OCI-LY1 (cell line): ENCODE measurements around the gene DCC.

ENCODE experiments used
- H2AFZ ChIP-seq: fragments of 200-600 bp; sonication (generic), shearing (Covaris generic); 2 replicates; pipeline ENCODE4 v1.6.0; 2014; ENCODE audit warnings: antibody characterized with exemption, mild to moderate bottlenecking, low read length
- H3F3A ChIP-seq: fragments of 200-600 bp; sonication (generic), shearing (Covaris generic); 2 replicates; pipeline ENCODE4 v1.6.0; 2014; ENCODE audit warnings: mild to moderate bottlenecking, antibody characterized with exemption, low read length, moderate library complexity; ENCODE audit not compliant: insufficient read depth
- H3K27ac ChIP-seq: fragments of 200-600 bp; sonication (generic); 2 replicates; pipeline ENCODE4 v1.5.1; 2014; ENCODE audit warnings: low read length, mixed run types, mild to moderate bottlenecking, low read depth; ENCODE audit not compliant: poor library complexity, severe bottlenecking
- H3K27me3 ChIP-seq: fragments of 200-600 bp; sonication (generic); 2 replicates; pipeline ENCODE4 v1.6.0; 2014; ENCODE audit warnings: antibody characterized with exemption, mild to moderate bottlenecking, low read length, moderate library complexity; ENCODE audit not compliant: insufficient read depth
- H3K36me3 ChIP-seq: fragments of 200-600 bp; sonication (generic); 2 replicates; pipeline ENCODE4 v1.6.1; 2014; ENCODE audit warnings: mild to moderate bottlenecking, antibody characterized with exemption, low read length, moderate library complexity, mixed read lengths; ENCODE audit not compliant: insufficient read depth
- H3K4me1 ChIP-seq: fragments of 200-600 bp; sonication (generic); 2 replicates; pipeline ENCODE4 v1.5.1; 2014; ENCODE audit warnings: mild to moderate bottlenecking, low read length, moderate library complexity; ENCODE audit not compliant: insufficient read depth, severe bottlenecking
- H3K4me2 ChIP-seq: fragments of 200-600 bp; sonication (generic), shearing (Covaris generic); 2 replicates; pipeline ENCODE4 v1.6.1; 2014; ENCODE audit warnings: low read length
- H3K4me3 ChIP-seq: fragments of 200-600 bp; sonication (generic); 2 replicates; pipeline ENCODE4 v1.5.1; 2014; ENCODE audit warnings: low read length, low read depth, mild to moderate bottlenecking, mixed read lengths; ENCODE audit not compliant: poor library complexity, severe bottlenecking
- H3K79me2 ChIP-seq: fragments of 200-600 bp; shearing (Covaris generic); 2 replicates; pipeline ENCODE4 v1.6.1; 2016; ENCODE audit warnings: mixed run types, low read length, mixed read lengths; ENCODE audit not compliant: insufficient read depth
- H3K9ac ChIP-seq: fragments of 200-600 bp; sonication (generic), shearing (Covaris generic); 2 replicates; pipeline ENCODE4 v1.6.1; 2014; ENCODE audit warnings: mild to moderate bottlenecking, low read length, mixed read lengths
- H3K9me2 ChIP-seq: fragments of 200-600 bp; sonication (generic), shearing (Covaris generic); 2 replicates; pipeline ENCODE4 v1.6.1; 2014; ENCODE audit warnings: low read depth, mild to moderate bottlenecking, low read length, mixed read lengths
- H3K9me3 ChIP-seq: fragments of 200-600 bp; shearing (Covaris generic); 2 replicates; pipeline ENCODE4 v1.6.1; 2014; ENCODE audit warnings: low read length, mixed read lengths
- H4K20me1 ChIP-seq: fragments of 200-600 bp; sonication (generic), shearing (Covaris generic); 2 replicates; pipeline ENCODE4 v1.6.0; 2016; ENCODE audit warnings: mild to moderate bottlenecking, low read length; ENCODE audit not compliant: insufficient read depth
- EZH2 ChIP-seq: fragments of 200-600 bp; sonication (generic), shearing (Covaris generic); IDR thresholded peaks from 2 replicates; pipeline ENCODE4 v1.8.0; 2017; ENCODE audit warnings: borderline replicate concordance, mixed run types, mild to moderate bottlenecking, antibody characterized with exemption, low read length, moderate library complexity, mixed read lengths
- TF ChIP-seq, protein P1 (sequence below): fragments of 200-600 bp; sonication (generic), shearing (Covaris generic); IDR thresholded peaks from 2 replicates; pipeline ENCODE4 v1.5.1; 2017; ENCODE audit warnings: mild to moderate bottlenecking, antibody characterized with exemption, low read length, moderate library complexity, mixed read lengths

The DCC gene

DNA sequence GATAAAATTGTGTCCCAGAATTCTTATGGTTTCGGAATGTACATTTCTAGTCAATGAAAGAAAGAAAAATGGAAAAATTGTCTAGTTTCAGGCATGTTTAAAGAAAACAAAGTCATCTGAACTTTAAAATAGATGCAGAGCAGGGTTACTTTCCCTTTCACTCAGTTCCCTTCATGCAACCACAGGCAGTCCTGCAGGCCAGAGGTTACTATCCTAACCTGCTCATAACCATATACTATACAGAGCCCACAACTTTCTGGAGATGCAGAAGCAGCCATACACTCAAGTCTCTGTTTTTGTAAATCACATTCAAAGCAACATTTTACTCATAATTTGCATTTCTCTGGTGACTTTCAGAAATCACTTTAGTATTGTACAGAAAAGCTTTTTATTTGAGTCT, 1194.2 kb downstream of the DCC start:
- TF ChIP-seq EZH2: no peak
- TF ChIP-seq, protein P1, sequence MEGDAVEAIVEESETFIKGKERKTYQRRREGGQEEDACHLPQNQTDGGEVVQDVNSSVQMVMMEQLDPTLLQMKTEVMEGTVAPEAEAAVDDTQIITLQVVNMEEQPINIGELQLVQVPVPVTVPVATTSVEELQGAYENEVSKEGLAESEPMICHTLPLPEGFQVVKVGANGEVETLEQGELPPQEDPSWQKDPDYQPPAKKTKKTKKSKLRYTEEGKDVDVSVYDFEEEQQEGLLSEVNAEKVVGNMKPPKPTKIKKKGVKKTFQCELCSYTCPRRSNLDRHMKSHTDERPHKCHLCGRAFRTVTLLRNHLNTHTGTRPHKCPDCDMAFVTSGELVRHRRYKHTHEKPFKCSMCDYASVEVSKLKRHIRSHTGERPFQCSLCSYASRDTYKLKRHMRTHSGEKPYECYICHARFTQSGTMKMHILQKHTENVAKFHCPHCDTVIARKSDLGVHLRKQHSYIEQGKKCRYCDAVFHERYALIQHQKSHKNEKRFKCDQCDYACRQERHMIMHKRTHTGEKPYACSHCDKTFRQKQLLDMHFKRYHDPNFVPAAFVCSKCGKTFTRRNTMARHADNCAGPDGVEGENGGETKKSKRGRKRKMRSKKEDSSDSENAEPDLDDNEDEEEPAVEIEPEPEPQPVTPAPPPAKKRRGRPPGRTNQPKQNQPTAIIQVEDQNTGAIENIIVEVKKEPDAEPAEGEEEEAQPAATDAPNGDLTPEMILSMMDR: no peak
- H3K4me3 ChIP-seq: no peak overlapping the region
- H2AFZ ChIP-seq: no peak overlapping the region
- no peaks in the 10 kb centered on the region for H3K9me3 ChIP-seq
- H3K36me3 ChIP-seq: no peaks in the 10 kb centered on the region
- no peaks in the 10 kb centered on the region for H3K79me2 ChIP-seq
- no peak overlapping the region for H3K27ac ChIP-seq
- H3K4me2 ChIP-seq: no peak overlapping the region
- no peaks in the 10 kb centered on the region for H4K20me1 ChIP-seq
- no peaks in the 10 kb centered on the region for H3K27me3 ChIP-seq
- H3K9me2 ChIP-seq: no peaks in the 10 kb centered on the region
- H3F3A ChIP-seq: no peaks in the 10 kb centered on the region
- H3K4me1 ChIP-seq: no peaks in the 10 kb centered on the region
- H3K9ac ChIP-seq: no peak overlapping the region

DNA sequence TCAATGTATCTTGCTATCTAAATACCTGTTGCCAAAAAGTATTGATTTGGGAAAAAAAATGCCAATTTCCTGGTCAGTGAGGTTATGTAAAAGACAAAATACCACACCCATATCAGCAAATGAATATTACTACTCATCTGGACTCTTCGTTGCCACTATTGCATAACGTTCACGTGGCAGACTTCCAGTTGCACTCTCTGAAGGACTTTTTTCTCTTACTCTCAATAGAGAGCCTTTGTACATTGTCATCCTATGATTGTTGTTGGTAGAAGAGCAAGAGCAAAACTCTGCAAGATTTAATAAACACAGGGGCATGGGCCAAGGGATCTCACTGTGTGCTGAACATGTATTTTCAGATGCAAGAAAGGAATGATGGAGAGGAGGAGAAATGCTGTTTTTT, 1194.7 kb downstream of the DCC start:
- no peak overlapping the region for H2AFZ ChIP-seq
- H4K20me1 ChIP-seq: no peaks in the 10 kb centered on the region

DNA sequence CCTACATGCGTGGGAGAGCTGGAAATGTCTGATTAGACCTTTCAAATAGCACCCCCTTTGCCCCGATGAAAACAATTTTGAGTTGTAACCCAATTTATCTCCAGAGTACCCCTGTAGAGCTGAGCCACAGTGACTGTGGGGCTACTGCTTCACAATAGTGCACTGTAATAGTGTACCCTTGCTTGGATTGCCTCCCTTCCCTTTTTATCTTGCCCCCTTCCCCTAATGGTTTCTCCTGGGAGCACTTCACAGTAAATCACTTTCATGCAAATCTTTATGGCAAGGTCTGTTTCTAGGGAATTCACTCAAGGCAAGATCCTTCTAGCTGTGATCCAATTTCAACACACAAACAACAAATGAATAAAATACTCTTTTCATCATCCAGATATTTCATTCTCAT, 1196.9 kb downstream of the DCC start:
- H3K36me3 ChIP-seq: no peaks in the 10 kb centered on the region
- no peak overlapping the region for H3K4me2 ChIP-seq
- H3K9me2 ChIP-seq: no peaks in the 10 kb centered on the region
- H3K9ac ChIP-seq: no peak overlapping the region
- H4K20me1 ChIP-seq: no peaks in the 10 kb centered on the region
- no peaks in the 10 kb centered on the region for H3K79me2 ChIP-seq
- H3K27me3 ChIP-seq: no peaks in the 10 kb centered on the region
- no peak for TF ChIP-seq EZH2
- TF ChIP-seq, protein P1: no peak
- no peak overlapping the region for H3K27ac ChIP-seq
- H3K9me3 ChIP-seq: no peaks in the 10 kb centered on the region
- no peaks in the 10 kb centered on the region for H3F3A ChIP-seq
- H3K4me1 ChIP-seq: no peaks in the 10 kb centered on the region
- H3K4me3 ChIP-seq: no peak overlapping the region
- H2AFZ ChIP-seq: no peak overlapping the region

More for the DNA sequence above, 1194.7 kb downstream of the DCC start:
- Histone ChIP-seq H3K4me2 (no peak overlapping the region), H3K4me1 (no peaks in the 10 kb centered on the region), H3K27ac (no peak overlapping the region), H3F3A (no peaks in the 10 kb centered on the region), H3K27me3 (no peaks in the 10 kb centered on the region), H3K9me2 (no peaks in the 10 kb centered on the region), H3K36me3 (no peaks in the 10 kb centered on the region), H3K79me2 (no peaks in the 10 kb centered on the region), H3K9me3 (no peaks in the 10 kb centered on the region), H3K4me3 (no peak overlapping the region), H3K9ac (no peak overlapping the region)
- TF ChIP-seq, protein P1: no peak
- TF ChIP-seq EZH2: no peak
